HEK293 (cell line): Measurements from ENCODE around the gene SIGLEC10.
A peak's percentile ranks its signal among the peaks of the same experiment; 100 is the strongest.

ENCODE experiments used
- CTCF ChIA-PET: fragments of 350-600 bp; formaldehyde crosslinking; extraction: SDS; loops from one replicate; lab custom pipeline; 2021; ENCODE audit warnings: antibody characterized with exemption; lab: Yijun Ruan, JAX
- POLR2A ChIA-PET: fragments of 300-600 bp; formaldehyde crosslinking; extraction: SDS; loops from one replicate; lab custom pipeline; 2020; ENCODE audit warnings: antibody characterized with exemption, inconsistent platforms; lab: Yijun Ruan, JAX
- H3K27ac ChIP-seq: fragments of 200-500 bp; sonication (Bioruptor generic); 2 replicates; pipeline ENCODE4 v1.5.1; 2014; ENCODE audit warnings: low read depth, low read length, control low read depth, inconsistent platforms; ENCODE audit errors: extremely low read depth
- H3K36me3 ChIP-seq, 2 experiments: fragments of 200-500 bp in 1 of 2; sonication (Bioruptor generic) in 1 of 2; 1 replicate in 1 of 2; 2 replicates in 1 of 2; pipeline ENCODE4 v1.5.1; 2014 to 2017; ENCODE audit warnings: inconsistent platforms in 2 of 2, low read length in 2 of 2; ENCODE audit not compliant: control insufficient read depth in 2 of 2, insufficient read depth in 1 of 2
- H3K4me1 ChIP-seq: fragments of 200-500 bp; sonication (Bioruptor generic); 2 replicates; pipeline ENCODE4 v1.5.1; 2014; ENCODE audit warnings: mild to moderate bottlenecking, low read length, inconsistent platforms; ENCODE audit not compliant: control insufficient read depth, insufficient read depth
- H3K4me3 ChIP-seq: 2 replicates; pipeline ENCODE4 v1.5.1; 2011; ENCODE audit warnings: low read depth, mild to moderate bottlenecking, control low read depth, low read length, moderate library complexity
- H3K9me3 ChIP-seq: fragments of 200-500 bp; sonication (Bioruptor generic); 2 replicates; pipeline ENCODE4 v1.5.1; 2014; ENCODE audit warnings: low read depth, low read length, inconsistent platforms; ENCODE audit not compliant: control insufficient read depth, insufficient read depth
- EGR2 ChIP-seq: fragments of 450-650 bp; formaldehyde crosslinking; IDR thresholded peaks from 2 replicates; pipeline ENCODE4 v1.5.1; 2016; ENCODE audit warnings: low read depth, missing biosample characterization, missing genetic modification characterization
- YY1 ChIP-seq: fragments of 450-650 bp; formaldehyde crosslinking; IDR thresholded peaks from 2 replicates; pipeline ENCODE4 v1.5.1; 2018; ENCODE audit warnings: missing biosample characterization, missing genetic modification characterization
- ZNF221 ChIP-seq: fragments of 450-650 bp; formaldehyde crosslinking; IDR thresholded peaks from 2 replicates; pipeline ENCODE4 v1.5.1; 2017; ENCODE audit warnings: missing biosample characterization, missing genetic modification characterization, borderline replicate concordance
- TF ChIP-seq, protein P1 (sequence below): fragments of 450-650 bp; formaldehyde crosslinking; IDR thresholded peaks from 2 replicates; pipeline ENCODE4 v1.5.1; 2016; ENCODE audit warnings: missing biosample characterization, missing genetic modification characterization
- TF ChIP-seq, protein P2 (sequence below): fragments of 450-650 bp; formaldehyde crosslinking; IDR thresholded peaks from 2 replicates; pipeline ENCODE4 v1.5.1; 2016; ENCODE audit warnings: missing biosample characterization, missing genetic modification characterization
- TF ChIP-seq, protein P3 (sequence below): fragments of 450-650 bp; formaldehyde crosslinking; conservative IDR thresholded peaks from 2 replicates; pipeline ENCODE4 v1.5.1; 2016; ENCODE audit warnings: low read depth, missing biosample characterization, missing genetic modification characterization
- TF ChIP-seq, protein P4 (sequence below): fragments of 450-650 bp; formaldehyde crosslinking; IDR thresholded peaks from 2 replicates; pipeline ENCODE4 v1.5.1; 2017; ENCODE audit warnings: missing biosample characterization, missing genetic modification characterization
- TF ChIP-seq, protein P5 (sequence below): fragments of 450-650 bp; formaldehyde crosslinking; IDR thresholded peaks from 2 replicates; pipeline ENCODE4 v1.5.1; 2016; ENCODE audit warnings: missing biosample characterization, missing genetic modification characterization

SIGLEC10 gene

DNA sequence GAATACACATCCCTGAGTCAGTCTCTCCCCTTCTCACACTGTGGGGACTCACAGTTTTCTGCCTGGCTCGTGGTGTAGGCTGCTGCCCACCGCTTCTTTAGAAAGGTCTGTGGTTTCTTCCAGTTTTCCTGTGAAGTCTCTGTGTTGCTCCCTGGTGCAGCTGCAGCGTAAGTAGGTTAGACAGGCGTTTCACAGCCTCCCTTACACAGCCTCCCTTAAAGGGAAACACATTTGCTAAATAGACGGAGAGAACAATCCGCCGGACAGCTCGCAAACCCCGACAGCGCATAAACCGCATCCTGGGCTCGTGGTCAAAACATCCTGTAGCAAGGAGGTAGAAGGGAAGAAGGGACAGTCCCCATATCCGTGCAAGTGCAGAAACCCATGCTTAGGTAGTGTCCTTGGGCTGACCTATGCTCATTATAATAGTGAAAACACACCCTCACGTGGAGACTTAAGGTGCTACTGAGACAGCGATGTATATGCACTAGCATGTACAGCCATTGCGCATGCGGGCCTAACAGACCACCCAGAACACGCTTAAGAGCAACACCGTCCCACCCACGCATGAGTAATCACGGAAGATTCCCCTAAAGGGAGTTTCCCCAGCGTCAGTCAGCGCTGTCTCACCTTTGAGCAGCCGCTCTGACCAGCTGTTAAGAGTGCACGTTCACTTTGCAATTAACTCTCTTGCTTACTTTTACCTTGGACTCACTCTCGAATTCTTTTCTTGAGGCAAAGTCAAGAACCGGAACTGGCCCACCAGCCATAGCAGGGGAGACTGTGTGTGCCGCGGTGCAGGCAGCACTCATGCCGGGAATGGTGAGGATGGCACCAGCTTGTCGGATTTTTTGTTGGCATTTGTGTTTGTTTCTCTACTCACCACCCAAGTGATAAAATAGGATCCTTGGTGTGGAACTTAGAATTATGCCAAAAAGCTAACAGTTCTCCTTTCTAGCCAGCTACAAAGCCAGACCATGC lies 24.3 kb upstream of the SIGLEC10 start:
- ChIA-PET POLR2A (no interaction called here), CTCF (interaction anchor here (0.9 kb wide), 1 partner anchor 11 kb away, joined by 6 read pairs; no protein-coding TSS in a partner anchor)
- Histone ChIP-seq H3K9me3 (no peaks in the 10 kb centered on the region), H3K4me1 (no peaks in the 10 kb centered on the region), H3K27ac (no peak overlapping the region), H3K4me3 (no peak overlapping the region), H3K36me3 (no peaks in the 10 kb centered on the region)
- TF ChIP-seq, protein P1, sequence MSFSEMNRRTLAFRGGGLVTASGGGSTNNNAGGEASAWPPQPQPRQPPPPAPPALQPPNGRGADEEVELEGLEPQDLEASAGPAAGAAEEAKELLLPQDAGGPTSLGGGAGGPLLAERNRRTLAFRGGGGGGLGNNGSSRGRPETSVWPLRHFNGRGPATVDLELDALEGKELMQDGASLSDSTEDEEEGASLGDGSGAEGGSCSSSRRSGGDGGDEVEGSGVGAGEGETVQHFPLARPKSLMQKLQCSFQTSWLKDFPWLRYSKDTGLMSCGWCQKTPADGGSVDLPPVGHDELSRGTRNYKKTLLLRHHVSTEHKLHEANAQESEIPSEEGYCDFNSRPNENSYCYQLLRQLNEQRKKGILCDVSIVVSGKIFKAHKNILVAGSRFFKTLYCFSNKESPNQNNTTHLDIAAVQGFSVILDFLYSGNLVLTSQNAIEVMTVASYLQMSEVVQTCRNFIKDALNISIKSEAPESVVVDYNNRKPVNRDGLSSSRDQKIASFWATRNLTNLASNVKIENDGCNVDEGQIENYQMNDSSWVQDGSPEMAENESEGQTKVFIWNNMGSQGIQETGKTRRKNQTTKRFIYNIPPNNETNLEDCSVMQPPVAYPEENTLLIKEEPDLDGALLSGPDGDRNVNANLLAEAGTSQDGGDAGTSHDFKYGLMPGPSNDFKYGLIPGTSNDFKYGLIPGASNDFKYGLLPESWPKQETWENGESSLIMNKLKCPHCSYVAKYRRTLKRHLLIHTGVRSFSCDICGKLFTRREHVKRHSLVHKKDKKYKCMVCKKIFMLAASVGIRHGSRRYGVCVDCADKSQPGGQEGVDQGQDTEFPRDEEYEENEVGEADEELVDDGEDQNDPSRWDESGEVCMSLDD (tag by site-specific recombination), result no peak
- TF ChIP-seq YY1, result no peak
- TF ChIP-seq, protein P2, sequence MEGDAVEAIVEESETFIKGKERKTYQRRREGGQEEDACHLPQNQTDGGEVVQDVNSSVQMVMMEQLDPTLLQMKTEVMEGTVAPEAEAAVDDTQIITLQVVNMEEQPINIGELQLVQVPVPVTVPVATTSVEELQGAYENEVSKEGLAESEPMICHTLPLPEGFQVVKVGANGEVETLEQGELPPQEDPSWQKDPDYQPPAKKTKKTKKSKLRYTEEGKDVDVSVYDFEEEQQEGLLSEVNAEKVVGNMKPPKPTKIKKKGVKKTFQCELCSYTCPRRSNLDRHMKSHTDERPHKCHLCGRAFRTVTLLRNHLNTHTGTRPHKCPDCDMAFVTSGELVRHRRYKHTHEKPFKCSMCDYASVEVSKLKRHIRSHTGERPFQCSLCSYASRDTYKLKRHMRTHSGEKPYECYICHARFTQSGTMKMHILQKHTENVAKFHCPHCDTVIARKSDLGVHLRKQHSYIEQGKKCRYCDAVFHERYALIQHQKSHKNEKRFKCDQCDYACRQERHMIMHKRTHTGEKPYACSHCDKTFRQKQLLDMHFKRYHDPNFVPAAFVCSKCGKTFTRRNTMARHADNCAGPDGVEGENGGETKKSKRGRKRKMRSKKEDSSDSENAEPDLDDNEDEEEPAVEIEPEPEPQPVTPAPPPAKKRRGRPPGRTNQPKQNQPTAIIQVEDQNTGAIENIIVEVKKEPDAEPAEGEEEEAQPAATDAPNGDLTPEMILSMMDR, result no peak
- TF ChIP-seq, protein P3, sequence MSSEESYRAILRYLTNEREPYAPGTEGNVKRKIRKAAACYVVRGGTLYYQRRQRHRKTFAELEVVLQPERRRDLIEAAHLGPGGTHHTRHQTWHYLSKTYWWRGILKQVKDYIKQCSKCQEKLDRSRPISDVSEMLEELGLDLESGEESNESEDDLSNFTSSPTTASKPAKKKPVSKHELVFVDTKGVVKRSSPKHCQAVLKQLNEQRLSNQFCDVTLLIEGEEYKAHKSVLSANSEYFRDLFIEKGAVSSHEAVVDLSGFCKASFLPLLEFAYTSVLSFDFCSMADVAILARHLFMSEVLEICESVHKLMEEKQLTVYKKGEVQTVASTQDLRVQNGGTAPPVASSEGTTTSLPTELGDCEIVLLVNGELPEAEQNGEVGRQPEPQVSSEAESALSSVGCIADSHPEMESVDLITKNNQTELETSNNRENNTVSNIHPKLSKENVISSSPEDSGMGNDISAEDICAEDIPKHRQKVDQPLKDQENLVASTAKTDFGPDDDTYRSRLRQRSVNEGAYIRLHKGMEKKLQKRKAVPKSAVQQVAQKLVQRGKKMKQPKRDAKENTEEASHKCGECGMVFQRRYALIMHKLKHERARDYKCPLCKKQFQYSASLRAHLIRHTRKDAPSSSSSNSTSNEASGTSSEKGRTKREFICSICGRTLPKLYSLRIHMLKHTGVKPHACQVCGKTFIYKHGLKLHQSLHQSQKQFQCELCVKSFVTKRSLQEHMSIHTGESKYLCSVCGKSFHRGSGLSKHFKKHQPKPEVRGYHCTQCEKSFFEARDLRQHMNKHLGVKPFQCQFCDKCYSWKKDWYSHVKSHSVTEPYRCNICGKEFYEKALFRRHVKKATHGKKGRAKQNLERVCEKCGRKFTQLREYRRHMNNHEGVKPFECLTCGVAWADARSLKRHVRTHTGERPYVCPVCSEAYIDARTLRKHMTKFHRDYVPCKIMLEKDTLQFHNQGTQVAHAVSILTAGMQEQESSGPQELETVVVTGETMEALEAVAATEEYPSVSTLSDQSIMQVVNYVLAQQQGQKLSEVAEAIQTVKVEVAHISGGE (tag by site-specific recombination), result no peak
- TF ChIP-seq, protein P4, sequence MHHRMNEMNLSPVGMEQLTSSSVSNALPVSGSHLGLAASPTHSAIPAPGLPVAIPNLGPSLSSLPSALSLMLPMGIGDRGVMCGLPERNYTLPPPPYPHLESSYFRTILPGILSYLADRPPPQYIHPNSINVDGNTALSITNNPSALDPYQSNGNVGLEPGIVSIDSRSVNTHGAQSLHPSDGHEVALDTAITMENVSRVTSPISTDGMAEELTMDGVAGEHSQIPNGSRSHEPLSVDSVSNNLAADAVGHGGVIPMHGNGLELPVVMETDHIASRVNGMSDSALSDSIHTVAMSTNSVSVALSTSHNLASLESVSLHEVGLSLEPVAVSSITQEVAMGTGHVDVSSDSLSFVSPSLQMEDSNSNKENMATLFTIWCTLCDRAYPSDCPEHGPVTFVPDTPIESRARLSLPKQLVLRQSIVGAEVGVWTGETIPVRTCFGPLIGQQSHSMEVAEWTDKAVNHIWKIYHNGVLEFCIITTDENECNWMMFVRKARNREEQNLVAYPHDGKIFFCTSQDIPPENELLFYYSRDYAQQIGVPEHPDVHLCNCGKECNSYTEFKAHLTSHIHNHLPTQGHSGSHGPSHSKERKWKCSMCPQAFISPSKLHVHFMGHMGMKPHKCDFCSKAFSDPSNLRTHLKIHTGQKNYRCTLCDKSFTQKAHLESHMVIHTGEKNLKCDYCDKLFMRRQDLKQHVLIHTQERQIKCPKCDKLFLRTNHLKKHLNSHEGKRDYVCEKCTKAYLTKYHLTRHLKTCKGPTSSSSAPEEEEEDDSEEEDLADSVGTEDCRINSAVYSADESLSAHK (tag by site-specific recombination), result no peak
- TF ChIP-seq ZNF221 (tag by site-specific recombination), result no peak
- peak; percentile 14; the same call in 1 of the 2 replicates for TF ChIP-seq EGR2 (tag by site-specific recombination)
- TF ChIP-seq, protein P5, sequence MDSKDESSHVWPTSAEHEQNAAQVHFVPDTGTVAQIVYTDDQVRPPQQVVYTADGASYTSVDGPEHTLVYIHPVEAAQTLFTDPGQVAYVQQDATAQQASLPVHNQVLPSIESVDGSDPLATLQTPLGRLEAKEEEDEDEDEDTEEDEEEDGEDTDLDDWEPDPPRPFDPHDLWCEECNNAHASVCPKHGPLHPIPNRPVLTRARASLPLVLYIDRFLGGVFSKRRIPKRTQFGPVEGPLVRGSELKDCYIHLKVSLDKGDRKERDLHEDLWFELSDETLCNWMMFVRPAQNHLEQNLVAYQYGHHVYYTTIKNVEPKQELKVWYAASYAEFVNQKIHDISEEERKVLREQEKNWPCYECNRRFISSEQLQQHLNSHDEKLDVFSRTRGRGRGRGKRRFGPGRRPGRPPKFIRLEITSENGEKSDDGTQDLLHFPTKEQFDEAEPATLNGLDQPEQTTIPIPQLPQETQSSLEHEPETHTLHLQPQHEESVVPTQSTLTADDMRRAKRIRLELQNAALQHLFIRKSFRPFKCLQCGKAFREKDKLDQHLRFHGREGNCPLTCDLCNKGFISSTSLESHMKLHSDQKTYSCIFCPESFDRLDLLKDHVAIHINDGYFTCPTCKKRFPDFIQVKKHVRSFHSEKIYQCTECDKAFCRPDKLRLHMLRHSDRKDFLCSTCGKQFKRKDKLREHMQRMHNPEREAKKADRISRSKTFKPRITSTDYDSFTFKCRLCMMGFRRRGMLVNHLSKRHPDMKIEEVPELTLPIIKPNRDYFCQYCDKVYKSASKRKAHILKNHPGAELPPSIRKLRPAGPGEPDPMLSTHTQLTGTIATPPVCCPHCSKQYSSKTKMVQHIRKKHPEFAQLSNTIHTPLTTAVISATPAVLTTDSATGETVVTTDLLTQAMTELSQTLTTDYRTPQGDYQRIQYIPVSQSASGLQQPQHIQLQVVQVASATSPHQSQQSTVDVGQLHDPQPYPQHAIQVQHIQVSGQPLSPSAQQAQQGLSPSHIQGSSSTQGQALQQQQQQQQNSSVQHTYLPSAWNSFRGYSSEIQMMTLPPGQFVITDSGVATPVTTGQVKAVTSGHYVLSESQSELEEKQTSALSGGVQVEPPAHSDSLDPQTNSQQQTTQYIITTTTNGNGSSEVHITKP (tag by site-specific recombination), result no peak
